ENCODE results near the gene NXPH3.

NXPH3 gene

DNA sequence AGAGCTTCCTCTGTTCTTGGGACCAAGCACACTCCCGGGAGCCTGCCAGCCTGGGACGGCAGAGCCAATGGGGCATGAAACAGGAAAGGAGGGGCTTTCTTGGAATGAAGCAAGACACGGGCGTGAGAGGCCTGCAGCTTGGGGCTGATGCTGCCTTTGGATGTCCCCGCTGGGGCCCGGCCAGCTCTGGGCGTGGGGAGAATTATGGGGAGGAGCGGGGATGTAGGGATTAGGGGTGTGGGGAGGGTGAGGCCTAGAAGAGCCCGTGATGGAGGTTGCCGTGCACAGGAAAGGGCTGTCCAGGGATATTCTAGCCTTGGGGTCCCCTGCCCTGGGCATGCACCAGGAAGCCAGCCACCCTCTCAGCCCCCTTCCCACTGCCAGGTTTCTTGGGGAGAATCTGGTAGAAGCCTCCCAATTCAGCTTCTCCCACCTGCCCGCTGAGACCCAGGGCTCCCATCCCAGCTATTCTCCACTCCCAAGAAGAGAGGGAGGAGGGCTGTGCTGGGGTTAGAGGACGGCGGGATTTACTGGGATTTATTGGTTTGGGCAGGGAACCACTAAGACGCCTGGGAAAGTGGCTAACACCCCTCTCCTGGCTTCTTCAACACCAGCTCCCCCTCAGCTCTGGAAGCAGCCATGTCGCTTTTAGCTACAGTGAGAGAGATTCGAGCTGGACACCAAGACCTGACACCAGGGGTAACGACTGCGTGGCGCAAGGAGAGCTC is 20.0 kb upstream of the NXPH3 start:
- no peak overlapping the region for H3K4me3 ChIP-seq (ENCODE audit: low read depth, low read length)
- TF ChIP-seq, protein P1, sequence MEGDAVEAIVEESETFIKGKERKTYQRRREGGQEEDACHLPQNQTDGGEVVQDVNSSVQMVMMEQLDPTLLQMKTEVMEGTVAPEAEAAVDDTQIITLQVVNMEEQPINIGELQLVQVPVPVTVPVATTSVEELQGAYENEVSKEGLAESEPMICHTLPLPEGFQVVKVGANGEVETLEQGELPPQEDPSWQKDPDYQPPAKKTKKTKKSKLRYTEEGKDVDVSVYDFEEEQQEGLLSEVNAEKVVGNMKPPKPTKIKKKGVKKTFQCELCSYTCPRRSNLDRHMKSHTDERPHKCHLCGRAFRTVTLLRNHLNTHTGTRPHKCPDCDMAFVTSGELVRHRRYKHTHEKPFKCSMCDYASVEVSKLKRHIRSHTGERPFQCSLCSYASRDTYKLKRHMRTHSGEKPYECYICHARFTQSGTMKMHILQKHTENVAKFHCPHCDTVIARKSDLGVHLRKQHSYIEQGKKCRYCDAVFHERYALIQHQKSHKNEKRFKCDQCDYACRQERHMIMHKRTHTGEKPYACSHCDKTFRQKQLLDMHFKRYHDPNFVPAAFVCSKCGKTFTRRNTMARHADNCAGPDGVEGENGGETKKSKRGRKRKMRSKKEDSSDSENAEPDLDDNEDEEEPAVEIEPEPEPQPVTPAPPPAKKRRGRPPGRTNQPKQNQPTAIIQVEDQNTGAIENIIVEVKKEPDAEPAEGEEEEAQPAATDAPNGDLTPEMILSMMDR (IDR thresholded peaks at IDR 0.05; ENCODE audit: borderline replicate concordance, insufficient read depth, low read depth, low read length) = no peak

GRCh38 chr17:49556223-49556943 is 19.3 kb upstream of the NXPH3 start:
- TF ChIP-seq, protein P1 (IDR thresholded peaks at IDR 0.05; ENCODE audit: borderline replicate concordance, insufficient read depth, low read depth, low read length) = peak; percentile 99
- no peak overlapping the region for H3K4me3 ChIP-seq (ENCODE audit: low read depth, low read length)

- TF ChIP-seq, protein P1 (IDR thresholded peaks at IDR 0.05; ENCODE audit: borderline replicate concordance, insufficient read depth, low read depth, low read length) = peak; percentile 73
These were observed 18.2 kb upstream of the NXPH3 start for GRCh38 chr17:49557312-49558024.

GRCh38 chr17:49564638-49565037 is 11.0 kb upstream of the NXPH3 start:
- TF ChIP-seq, protein P1 (IDR thresholded peaks at IDR 0.05; ENCODE audit: borderline replicate concordance, insufficient read depth, low read depth, low read length) = no peak
- H3K4me3 ChIP-seq (ENCODE audit: low read depth, low read length) = no peak overlapping the region

More at GRCh38 chr17:49557312-49558024, 18.2 kb upstream of the NXPH3 start:
- no peak overlapping the region for H3K4me3 ChIP-seq (ENCODE audit: low read depth, low read length)

DNA sequence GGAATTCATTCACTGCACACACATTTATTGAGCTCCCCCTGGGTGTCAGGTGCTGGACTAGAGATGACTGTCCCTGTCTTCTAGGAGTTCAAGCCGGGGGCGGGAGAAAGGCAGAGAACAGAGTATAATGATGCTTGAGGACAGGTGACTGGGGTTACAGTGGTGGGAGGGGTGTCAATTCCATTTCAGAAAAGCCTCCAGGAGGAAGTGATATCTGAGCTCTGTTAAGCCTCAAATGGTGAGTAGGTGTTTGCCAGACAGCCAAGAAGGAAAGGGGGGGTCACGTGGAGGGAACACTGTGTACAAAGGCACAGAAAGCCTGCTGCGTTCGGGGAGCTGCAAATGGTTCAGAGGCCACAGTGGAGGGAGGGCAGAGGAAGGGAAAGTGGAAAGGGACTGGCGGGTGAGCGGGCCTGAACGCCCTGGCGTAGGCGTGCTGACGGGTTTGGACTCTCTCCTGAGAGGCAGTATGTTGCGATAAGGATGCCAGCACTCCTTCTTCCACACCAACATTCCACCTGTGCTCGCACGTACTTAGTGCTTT is 9.7 kb upstream of the NXPH3 start:
- TF ChIP-seq, protein P1 (IDR thresholded peaks at IDR 0.05; ENCODE audit: borderline replicate concordance, insufficient read depth, low read depth, low read length) = no peak
- H3K4me3 ChIP-seq (ENCODE audit: low read depth, low read length) = no peak overlapping the region

DNA sequence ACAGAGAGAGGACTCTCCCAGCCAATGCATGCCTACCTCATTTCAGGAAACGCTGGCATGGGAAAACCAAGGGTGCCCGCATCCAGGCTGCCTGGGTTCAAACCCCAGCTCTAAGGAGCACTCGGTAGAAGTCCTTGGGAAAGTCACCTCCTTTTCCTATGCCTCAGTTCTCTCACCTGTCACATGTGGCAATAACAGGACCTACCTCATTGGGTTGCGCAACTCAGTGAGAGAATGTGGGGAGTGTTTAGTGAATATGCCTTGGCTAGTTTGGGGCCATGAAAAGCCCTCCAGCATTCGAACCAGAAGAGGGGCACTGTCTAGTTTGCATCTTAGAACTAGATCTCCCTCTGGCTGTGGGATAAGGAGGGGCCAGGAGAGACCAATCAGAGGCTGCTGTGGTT is 9.0 kb upstream of the NXPH3 start:
- TF ChIP-seq, protein P1 (IDR thresholded peaks at IDR 0.05; ENCODE audit: borderline replicate concordance, insufficient read depth, low read depth, low read length) = no peak
- H3K4me3 ChIP-seq (ENCODE audit: low read depth, low read length) = no peak overlapping the region

Measured in GM12875 (cell line).